ENCODE measurements around the gene PCSK1N. TPM values are rescaled to one million over a fixed set of nuclear protein-coding genes. Genes with fewer than 3 reads are reported as not detected.

The PCSK1N gene
- total RNA-seq, 2 donors from 2014 or later = 2.9 to 4.0 TPM

DNA sequence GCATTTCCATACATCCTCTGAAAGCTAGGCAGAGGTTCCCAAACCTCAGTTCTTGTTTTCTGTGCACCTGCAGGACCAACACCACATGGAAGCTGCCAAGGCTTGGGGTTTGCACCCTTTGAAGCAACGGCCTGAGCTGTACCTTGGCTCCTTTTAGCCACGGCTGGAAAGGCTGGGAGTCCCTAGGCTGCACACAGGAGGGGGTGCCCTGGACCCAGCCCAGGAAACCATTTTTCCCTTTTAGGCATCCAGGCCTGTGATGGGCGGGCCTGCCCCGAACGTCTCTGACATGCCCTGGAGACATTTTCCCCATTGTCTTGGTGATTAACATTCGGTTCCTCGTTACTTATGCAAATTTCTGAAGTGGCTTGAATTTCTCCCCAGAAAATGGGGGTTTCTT is 17.4 kb upstream of the PCSK1N start:
- Histone ChIP-seq H3K4me1 (ENCODE audit: control insufficient read depth, insufficient read depth, low read length) (no peaks in the 10 kb centered on the region), H3K4me3 (ENCODE audit: low read length) (no peak overlapping the region), H3K36me3 (ENCODE audit: control insufficient read depth, insufficient read depth, low read length) (no peaks in the 10 kb centered on the region), H3K27me3 (ENCODE audit: control insufficient read depth, insufficient read depth, low read length, poor library complexity, severe bottlenecking) (no peaks in the 10 kb centered on the region), H3K9me3 (ENCODE audit: control insufficient read depth, low read length) (peaks cover 4% of the 10 kb centered on the region), H3K27ac (ENCODE audit: low read depth, low read length) (no peak overlapping the region), H3K9ac (ENCODE audit: extremely low read depth, low read length, poor library complexity, severe bottlenecking) (no peak overlapping the region)
- Mint-ChIP-seq H3K27me3 (ENCODE audit: insufficient read depth) (peaks cover 3% of the 10 kb centered on the region), H3K4me1 (peaks cover 5% of the 10 kb centered on the region), H3K27ac (no peak overlapping the region), H3K36me3 (ENCODE audit: low read depth) (peaks cover 4% of the 10 kb centered on the region), H3K4me3 (no peak overlapping the region), H3K9me3 (peaks cover 74% of the 10 kb centered on the region)
- DNase-seq = no peak
- 90 to 92% methylated on average over 2 to 7 of the region's 7 CpGs for WGBS, 2 experiments (ENCODE audit: insufficient coverage in 1 of 2, insufficient read length in 1 of 2)
- TF ChIP-seq, protein P1, sequence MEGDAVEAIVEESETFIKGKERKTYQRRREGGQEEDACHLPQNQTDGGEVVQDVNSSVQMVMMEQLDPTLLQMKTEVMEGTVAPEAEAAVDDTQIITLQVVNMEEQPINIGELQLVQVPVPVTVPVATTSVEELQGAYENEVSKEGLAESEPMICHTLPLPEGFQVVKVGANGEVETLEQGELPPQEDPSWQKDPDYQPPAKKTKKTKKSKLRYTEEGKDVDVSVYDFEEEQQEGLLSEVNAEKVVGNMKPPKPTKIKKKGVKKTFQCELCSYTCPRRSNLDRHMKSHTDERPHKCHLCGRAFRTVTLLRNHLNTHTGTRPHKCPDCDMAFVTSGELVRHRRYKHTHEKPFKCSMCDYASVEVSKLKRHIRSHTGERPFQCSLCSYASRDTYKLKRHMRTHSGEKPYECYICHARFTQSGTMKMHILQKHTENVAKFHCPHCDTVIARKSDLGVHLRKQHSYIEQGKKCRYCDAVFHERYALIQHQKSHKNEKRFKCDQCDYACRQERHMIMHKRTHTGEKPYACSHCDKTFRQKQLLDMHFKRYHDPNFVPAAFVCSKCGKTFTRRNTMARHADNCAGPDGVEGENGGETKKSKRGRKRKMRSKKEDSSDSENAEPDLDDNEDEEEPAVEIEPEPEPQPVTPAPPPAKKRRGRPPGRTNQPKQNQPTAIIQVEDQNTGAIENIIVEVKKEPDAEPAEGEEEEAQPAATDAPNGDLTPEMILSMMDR (conservative IDR thresholded peaks at IDR 0.05) = no peak

DNA sequence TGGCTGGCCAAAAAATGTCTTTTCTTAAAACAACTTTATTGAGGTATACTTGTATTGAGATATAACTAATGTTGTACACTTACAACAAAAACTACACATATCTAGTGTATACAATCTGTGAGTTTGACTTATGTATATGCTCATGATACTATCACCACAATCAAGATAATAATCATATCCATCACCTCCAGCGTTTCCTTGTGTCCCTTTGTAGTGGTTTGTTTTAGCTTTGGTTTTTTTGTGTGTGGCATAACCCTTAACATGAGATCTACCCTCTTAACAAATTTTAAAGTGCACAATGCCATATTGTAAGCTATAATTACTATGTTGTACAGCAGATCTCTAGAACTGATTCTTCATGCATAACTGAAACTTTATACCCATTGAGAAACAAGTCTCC is 13.4 kb upstream of the PCSK1N start:
- Histone ChIP-seq H3K9ac (ENCODE audit: extremely low read depth, low read length, poor library complexity, severe bottlenecking) (no peak overlapping the region), H3K9me3 (ENCODE audit: control insufficient read depth, low read length) (peaks cover 4% of the 10 kb centered on the region), H3K4me1 (ENCODE audit: control insufficient read depth, insufficient read depth, low read length) (no peaks in the 10 kb centered on the region), H3K27me3 (ENCODE audit: control insufficient read depth, insufficient read depth, low read length, poor library complexity, severe bottlenecking) (no peaks in the 10 kb centered on the region), H3K27ac (ENCODE audit: low read depth, low read length) (no peak overlapping the region), H3K36me3 (ENCODE audit: control insufficient read depth, insufficient read depth, low read length) (no peaks in the 10 kb centered on the region), H3K4me3 (ENCODE audit: low read length) (no peak overlapping the region)
- TF ChIP-seq, protein P1 (conservative IDR thresholded peaks at IDR 0.05) = no peak
- Mint-ChIP-seq H3K27me3 (ENCODE audit: insufficient read depth) (peaks cover 3% of the 10 kb centered on the region), H3K4me1 (no peaks in the 10 kb centered on the region), H3K9me3 (peaks cover 66% of the 10 kb centered on the region), H3K27ac (no peak overlapping the region), H3K36me3 (ENCODE audit: low read depth) (peaks cover 4% of the 10 kb centered on the region), H3K4me3 (no peak overlapping the region)
- no CpG with 5 or more reads among the region's 1 CpG for WGBS, 2 experiments (ENCODE audit: insufficient coverage in 1 of 2, insufficient read length in 1 of 2)
- no peak for DNase-seq

DNA sequence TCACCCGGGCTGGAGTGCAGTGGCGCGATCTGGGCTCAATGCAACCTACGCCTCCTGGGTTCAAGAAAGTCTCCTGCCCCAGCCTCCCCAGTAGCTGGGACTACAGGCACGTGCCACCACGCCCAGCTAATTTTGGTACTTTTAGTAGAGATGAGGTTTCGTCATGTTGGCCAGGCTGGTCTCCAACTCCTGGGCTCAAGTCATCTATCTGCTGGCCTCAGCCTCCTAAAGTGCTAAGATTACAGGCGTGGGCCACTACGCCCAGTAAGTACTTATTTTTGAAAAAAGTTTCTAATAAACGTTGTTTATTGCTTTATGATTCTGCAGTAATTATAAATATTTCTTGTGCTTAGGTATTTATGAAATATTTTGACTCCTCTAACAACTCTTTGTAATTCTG is 4.3 kb upstream of the PCSK1N start:
- no peaks in the 10 kb centered on the region for H3K36me3 Mint-ChIP-seq (ENCODE audit: low read depth)
- 91 to 100% methylated on average over 1 to 9 of the region's 10 CpGs for WGBS, 2 experiments (ENCODE audit: insufficient coverage in 1 of 2, insufficient read length in 1 of 2)
- DNase-seq = no peak
- TF ChIP-seq, protein P1 (conservative IDR thresholded peaks at IDR 0.05) = no peak
- H3K27ac ChIP-seq (ENCODE audit: low read depth, low read length) = no peak overlapping the region
- peaks cover 29% of the 10 kb centered on the region for H3K27me3 Mint-ChIP-seq (ENCODE audit: insufficient read depth)
- H3K4me3 Mint-ChIP-seq = no peak overlapping the region
- no peaks in the 10 kb centered on the region for H3K36me3 ChIP-seq (ENCODE audit: control insufficient read depth, insufficient read depth, low read length)
- peaks cover 51% of the 10 kb centered on the region for H3K9me3 Mint-ChIP-seq
- H3K9ac ChIP-seq (ENCODE audit: extremely low read depth, low read length, poor library complexity, severe bottlenecking) = no peak overlapping the region
- H3K27me3 ChIP-seq (ENCODE audit: control insufficient read depth, insufficient read depth, low read length, poor library complexity, severe bottlenecking) = peaks cover 17% of the 10 kb centered on the region
- no peaks in the 10 kb centered on the region for H3K9me3 ChIP-seq (ENCODE audit: control insufficient read depth, low read length)
- no peaks in the 10 kb centered on the region for H3K4me1 ChIP-seq (ENCODE audit: control insufficient read depth, insufficient read depth, low read length)
- H3K4me3 ChIP-seq (ENCODE audit: low read length) = no peak overlapping the region
- H3K27ac Mint-ChIP-seq = no peak overlapping the region
- no peaks in the 10 kb centered on the region for H3K4me1 Mint-ChIP-seq
